ENCODE results near the gene PLPPR1. TPM values are rescaled to one million over a fixed set of nuclear protein-coding genes. Genes with fewer than 3 reads are reported as not detected.

The PLPPR1 gene
- total and polyA plus RNA-seq, 2 of the 13 experiments (the other 11 are each of a cell fraction or from before 2014, with no cell fraction given), result 16.0 to 84.7 TPM

DNA sequence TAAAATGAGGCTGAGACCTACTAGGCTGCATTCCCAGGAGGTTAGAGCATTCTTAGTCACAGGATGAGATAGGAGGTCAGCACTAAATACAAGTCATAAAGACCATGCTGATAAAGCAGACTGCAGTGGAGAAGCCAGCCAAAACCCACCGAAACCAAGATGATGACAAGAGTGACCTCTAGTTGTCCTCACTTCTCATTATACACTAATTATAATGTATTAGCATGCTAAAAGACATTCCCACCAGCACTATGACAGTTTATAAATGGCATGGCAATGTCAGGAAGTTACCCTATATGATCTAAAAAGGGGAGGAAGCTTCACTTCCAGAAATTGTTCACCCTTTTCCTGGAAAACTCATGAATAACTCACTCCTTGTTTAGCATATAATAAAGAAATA, 88.6 kb downstream of the PLPPR1 start (continued):
- TF ChIP-seq, protein P1, sequence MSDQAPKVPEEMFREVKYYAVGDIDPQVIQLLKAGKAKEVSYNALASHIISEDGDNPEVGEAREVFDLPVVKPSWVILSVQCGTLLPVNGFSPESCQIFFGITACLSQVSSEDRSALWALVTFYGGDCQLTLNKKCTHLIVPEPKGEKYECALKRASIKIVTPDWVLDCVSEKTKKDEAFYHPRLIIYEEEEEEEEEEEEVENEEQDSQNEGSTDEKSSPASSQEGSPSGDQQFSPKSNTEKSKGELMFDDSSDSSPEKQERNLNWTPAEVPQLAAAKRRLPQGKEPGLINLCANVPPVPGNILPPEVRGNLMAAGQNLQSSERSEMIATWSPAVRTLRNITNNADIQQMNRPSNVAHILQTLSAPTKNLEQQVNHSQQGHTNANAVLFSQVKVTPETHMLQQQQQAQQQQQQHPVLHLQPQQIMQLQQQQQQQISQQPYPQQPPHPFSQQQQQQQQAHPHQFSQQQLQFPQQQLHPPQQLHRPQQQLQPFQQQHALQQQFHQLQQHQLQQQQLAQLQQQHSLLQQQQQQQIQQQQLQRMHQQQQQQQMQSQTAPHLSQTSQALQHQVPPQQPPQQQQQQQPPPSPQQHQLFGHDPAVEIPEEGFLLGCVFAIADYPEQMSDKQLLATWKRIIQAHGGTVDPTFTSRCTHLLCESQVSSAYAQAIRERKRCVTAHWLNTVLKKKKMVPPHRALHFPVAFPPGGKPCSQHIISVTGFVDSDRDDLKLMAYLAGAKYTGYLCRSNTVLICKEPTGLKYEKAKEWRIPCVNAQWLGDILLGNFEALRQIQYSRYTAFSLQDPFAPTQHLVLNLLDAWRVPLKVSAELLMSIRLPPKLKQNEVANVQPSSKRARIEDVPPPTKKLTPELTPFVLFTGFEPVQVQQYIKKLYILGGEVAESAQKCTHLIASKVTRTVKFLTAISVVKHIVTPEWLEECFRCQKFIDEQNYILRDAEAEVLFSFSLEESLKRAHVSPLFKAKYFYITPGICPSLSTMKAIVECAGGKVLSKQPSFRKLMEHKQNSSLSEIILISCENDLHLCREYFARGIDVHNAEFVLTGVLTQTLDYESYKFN (CRISPR knock-in tag; conservative IDR thresholded peaks at IDR 0.05), result no peak
- TF ChIP-seq, protein P2, sequence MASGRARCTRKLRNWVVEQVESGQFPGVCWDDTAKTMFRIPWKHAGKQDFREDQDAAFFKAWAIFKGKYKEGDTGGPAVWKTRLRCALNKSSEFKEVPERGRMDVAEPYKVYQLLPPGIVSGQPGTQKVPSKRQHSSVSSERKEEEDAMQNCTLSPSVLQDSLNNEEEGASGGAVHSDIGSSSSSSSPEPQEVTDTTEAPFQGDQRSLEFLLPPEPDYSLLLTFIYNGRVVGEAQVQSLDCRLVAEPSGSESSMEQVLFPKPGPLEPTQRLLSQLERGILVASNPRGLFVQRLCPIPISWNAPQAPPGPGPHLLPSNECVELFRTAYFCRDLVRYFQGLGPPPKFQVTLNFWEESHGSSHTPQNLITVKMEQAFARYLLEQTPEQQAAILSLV (CRISPR knock-in tag; IDR thresholded peaks at IDR 0.05; ENCODE audit: borderline replicate concordance), result no peak
- TF ChIP-seq CCAR2 (optimal IDR thresholded peaks at IDR 0.05; ENCODE audit: low read depth, low read length) (no peak), ZNF432 (CRISPR knock-in tag; IDR thresholded peaks at IDR 0.05; ENCODE audit: borderline replicate concordance) (no peak), RFXANK (CRISPR knock-in tag; IDR thresholded peaks at IDR 0.05) (no peak), PRMT3 (CRISPR knock-in tag; IDR thresholded peaks at IDR 0.05; ENCODE audit: borderline replicate concordance, low read depth) (no peak)
- TF ChIP-seq, protein P3, sequence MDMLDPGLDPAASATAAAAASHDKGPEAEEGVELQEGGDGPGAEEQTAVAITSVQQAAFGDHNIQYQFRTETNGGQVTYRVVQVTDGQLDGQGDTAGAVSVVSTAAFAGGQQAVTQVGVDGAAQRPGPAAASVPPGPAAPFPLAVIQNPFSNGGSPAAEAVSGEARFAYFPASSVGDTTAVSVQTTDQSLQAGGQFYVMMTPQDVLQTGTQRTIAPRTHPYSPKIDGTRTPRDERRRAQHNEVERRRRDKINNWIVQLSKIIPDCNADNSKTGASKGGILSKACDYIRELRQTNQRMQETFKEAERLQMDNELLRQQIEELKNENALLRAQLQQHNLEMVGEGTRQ (IDR thresholded peaks at IDR 0.05; ENCODE audit: low read depth, low read length), result no peak
- TF ChIP-seq, protein P3 (CRISPR knock-in tag; IDR thresholded peaks at IDR 0.05; ENCODE audit: borderline replicate concordance), result no peak
